ENCODE results near the gene ABTB2.
A peak's percentile ranks its signal among the peaks of the same experiment; 100 is the strongest.

Gene ABTB2

DNA sequence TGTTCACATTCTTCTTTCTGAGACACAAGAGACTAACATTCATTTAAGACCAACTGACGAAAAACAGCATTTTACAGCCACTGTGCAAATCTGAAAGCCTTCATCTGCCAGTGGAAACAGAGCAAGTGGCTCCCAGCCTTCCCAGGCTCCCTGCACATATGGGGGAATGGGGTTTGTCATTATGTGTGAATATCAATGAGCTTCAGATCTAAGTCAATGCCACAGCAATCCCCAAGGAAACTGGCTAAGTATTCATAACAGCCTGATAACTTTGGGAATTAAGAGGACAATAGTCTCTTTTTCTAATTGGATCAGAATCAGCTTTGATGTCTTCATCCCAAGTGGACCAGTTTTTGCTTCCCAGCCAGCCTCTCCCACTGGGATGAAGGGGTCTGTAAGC is 66.9 kb downstream of the ABTB2 start:
- H3K4me3 ChIP-seq (replicated peaks in 1 of 2; ENCODE audit: low read depth in 2 of 2, low read length in 2 of 2), result no peak overlapping the region
- TF ChIP-seq, protein P1, sequence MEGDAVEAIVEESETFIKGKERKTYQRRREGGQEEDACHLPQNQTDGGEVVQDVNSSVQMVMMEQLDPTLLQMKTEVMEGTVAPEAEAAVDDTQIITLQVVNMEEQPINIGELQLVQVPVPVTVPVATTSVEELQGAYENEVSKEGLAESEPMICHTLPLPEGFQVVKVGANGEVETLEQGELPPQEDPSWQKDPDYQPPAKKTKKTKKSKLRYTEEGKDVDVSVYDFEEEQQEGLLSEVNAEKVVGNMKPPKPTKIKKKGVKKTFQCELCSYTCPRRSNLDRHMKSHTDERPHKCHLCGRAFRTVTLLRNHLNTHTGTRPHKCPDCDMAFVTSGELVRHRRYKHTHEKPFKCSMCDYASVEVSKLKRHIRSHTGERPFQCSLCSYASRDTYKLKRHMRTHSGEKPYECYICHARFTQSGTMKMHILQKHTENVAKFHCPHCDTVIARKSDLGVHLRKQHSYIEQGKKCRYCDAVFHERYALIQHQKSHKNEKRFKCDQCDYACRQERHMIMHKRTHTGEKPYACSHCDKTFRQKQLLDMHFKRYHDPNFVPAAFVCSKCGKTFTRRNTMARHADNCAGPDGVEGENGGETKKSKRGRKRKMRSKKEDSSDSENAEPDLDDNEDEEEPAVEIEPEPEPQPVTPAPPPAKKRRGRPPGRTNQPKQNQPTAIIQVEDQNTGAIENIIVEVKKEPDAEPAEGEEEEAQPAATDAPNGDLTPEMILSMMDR (IDR thresholded peaks at IDR 0.05; ENCODE audit: low read depth, low read length), result no peak
- no peak for DNase-seq (ENCODE audit: low read depth in 2 of 2)

- no peak overlapping the region for H3K4me3 ChIP-seq (replicated peaks in 1 of 2; ENCODE audit: low read depth in 2 of 2, low read length in 2 of 2)
- TF ChIP-seq, protein P1 (IDR thresholded peaks at IDR 0.05; ENCODE audit: low read depth, low read length), result no peak
These were observed 69.3 kb downstream of the ABTB2 start for GRCh38 chr11:34288492-34288891.

GRCh38 chr11:34284811-34285481 is 72.9 kb downstream of the ABTB2 start:
- TF ChIP-seq, protein P1 (IDR thresholded peaks at IDR 0.05; ENCODE audit: low read depth, low read length), result no peak
- DNase-seq (ENCODE audit: low read depth in 2 of 2), result no peak
- no peak overlapping the region for H3K4me3 ChIP-seq (replicated peaks in 1 of 2; ENCODE audit: low read depth in 2 of 2, low read length in 2 of 2)

More at GRCh38 chr11:34288492-34288891, 69.3 kb downstream of the ABTB2 start:
- no peak for DNase-seq (ENCODE audit: low read depth in 2 of 2)

DNA sequence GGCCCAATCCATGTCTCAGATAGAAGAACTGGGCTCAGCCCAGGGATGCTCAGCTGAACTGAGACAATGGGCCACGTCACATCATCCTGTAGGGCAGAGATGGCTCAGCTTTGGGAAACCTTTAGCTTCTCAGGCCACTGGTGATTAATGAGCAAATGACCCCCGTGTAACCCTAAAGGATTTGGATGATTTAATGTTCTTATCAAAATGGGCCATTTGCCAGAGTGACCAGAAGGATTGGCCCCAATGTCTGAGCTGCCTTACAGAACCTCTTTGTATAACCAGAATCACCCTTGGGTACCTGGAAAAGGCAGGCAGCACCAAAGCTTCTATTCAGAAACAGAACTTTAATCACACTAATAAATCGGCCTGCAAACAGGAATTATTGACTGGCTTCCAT is 73.7 kb downstream of the ABTB2 start:
- no peak for DNase-seq (ENCODE audit: low read depth in 2 of 2)
- H3K4me3 ChIP-seq (replicated peaks in 1 of 2; ENCODE audit: low read depth in 2 of 2, low read length in 2 of 2), result no peak overlapping the region
- TF ChIP-seq, protein P1 (IDR thresholded peaks at IDR 0.05; ENCODE audit: low read depth, low read length), result no peak

DNA sequence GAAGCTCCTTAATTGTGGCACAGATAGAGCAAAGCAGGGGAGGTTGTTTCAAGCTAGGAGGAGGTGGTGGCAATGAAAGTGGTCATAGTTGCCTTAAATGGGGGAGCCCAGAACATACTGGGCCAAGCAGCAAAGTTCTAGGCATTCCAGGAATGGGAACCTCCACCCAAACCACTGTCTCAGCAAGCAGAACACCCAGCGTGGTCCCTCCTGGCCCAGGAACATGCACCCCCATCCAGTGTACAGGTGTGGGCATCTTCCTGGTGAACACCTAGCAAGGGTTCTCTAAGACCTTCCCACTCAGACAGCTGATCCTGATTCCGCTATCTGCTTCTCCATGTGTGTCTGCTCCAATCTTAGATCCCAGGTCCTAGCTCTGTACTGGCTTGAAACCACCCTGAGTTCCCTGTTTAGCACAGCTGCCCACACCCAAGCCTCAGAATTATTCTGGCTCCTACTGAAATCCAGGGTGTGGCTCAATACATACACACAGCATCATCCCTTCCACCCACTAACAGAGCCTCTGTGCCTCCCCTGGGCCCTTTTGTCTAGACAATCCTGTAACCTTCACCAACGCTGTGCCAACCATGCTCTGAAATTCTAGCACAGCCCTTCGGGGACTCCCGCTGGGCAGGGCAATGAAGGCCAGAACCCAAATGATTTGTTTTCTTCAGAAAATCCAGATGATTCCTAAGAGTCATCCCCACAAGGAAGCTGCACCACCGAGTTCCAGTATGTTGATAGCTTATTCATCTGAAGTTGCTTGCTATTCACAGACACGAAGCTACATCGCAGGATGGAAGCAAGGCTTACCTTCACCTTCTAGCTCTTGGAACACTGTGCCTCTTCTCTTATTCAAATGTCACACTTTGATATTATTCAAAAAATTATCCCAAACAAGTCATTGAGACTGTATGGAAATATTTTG is 76.6 kb downstream of the ABTB2 start:
- DNase-seq (ENCODE audit: low read depth in 2 of 2), result peak in 1 of 2 donors; percentile 19
- no peak overlapping the region for H3K4me3 ChIP-seq (replicated peaks in 1 of 2; ENCODE audit: low read depth in 2 of 2, low read length in 2 of 2)
- TF ChIP-seq, protein P1 (IDR thresholded peaks at IDR 0.05; ENCODE audit: low read depth, low read length), result no peak

DNA sequence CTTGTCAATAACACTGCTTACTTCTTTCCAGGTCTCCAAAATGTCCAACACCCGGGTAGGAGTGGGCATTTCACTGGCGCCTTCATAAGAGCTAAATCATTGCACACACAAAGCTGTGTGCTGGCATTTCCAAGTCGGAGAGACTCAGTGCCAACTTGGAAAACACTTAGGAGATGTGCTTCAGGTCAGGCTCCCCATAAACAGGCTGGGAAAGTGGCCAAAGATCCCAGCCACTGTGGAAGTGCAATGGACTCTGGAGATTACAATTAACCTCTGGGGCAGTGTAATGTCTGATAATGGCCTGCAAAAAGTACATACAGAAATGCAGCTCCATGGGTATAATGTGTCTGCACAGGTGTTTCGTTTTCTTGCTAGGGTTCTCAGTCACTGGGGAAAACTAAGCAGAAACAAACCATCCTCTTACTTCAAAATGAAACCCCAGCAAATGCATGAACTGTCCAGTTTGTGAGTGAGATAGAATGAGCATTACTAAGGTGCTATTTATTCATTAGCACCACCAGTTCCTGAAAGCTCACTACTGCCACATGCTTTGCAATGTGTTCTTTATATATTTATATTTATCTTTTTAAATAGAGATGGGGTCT is 79.0 kb downstream of the ABTB2 start:
- no peak overlapping the region for H3K4me3 ChIP-seq (replicated peaks in 1 of 2; ENCODE audit: low read depth in 2 of 2, low read length in 2 of 2)
- DNase-seq (ENCODE audit: low read depth in 2 of 2), result no peak
- TF ChIP-seq, protein P1 (IDR thresholded peaks at IDR 0.05; ENCODE audit: low read depth, low read length), result no peak
